Mucosa of descending colon (tissue), 3 donors: Measurements from ENCODE around the gene NLK. TPM values are rescaled to one million over a fixed set of nuclear protein-coding genes. Genes with fewer than 3 reads are reported as not detected.
"Not testable (repeated sequence)": the region's sequence is repeated elsewhere in the genome, so short reads cannot be mapped to it uniquely, and the experiment has no call there.

ENCODE experiments used
- ATAC-seq: fragments of 200-7000 bp; cut with Tn5 transposase; one replicate; pipeline ENCODE4 v1.9.1; 2020; ENCODE audit warnings: mild to moderate bottlenecking, moderate library complexity
- DNase-seq, 3 donors: peaks; one replicate each; pipeline ENCODE4 v3.0.0-alpha.2; 2020
- H3K36me3 ChIP-seq: fragments of 200-600 bp; one replicate; pipeline ENCODE4 v1.8.0; 2021; ENCODE audit warnings: low read depth, mild to moderate bottlenecking
- H3K4me1 ChIP-seq: fragments of 200-600 bp; one replicate; pipeline ENCODE4 v1.8.0; 2021; ENCODE audit warnings: low read depth, mild to moderate bottlenecking
- H3K4me3 ChIP-seq: fragments of 200-600 bp; one replicate; pipeline ENCODE4 v1.8.0; 2021; ENCODE audit warnings: mild to moderate bottlenecking
- H3K9me3 ChIP-seq: fragments of 200-600 bp; one replicate; pipeline ENCODE4 v1.8.0; 2021; ENCODE audit warnings: mild to moderate bottlenecking
- CTCF ChIP-seq: fragments of 200-600 bp; IDR thresholded peaks from one replicate; pipeline ENCODE4 v1.8.0; 2022; ENCODE audit warnings: antibody characterized with exemption, mild to moderate bottlenecking
- intact Hi-C, 2 donors: fragments of 100-400 bp; cut with DNase I in 1 of 2; cut with micrococcal nuclease in 1 of 2; formaldehyde crosslinking; loops; one replicate each; pipeline versions ENCODE4 v1.11.0 to v1.11.1; 2022; cut with DNase I, micrococcal nuclease
- total RNA-seq, 3 donors: library from RNA; stranded (reverse); fragmentation: NEBNext Ultra II Directional in 2 of 3; extraction: Animal tissue kit (Norgen Biotek cat#: 25700) in 2 of 3; gene quantifications; one replicate each; pipeline versions ENCODE4 v1.2.1 to v1.2.4, GENCODE V29; 2021 to 2023
- donor health status: DM: no; HTN: no; CAD: no; lungs with moderate emphysema.
- donor health status: DM: no; HTN: no; CAD: no.
- donor health status: DM: no; HTN: yes; CAD: no.

The NLK gene
- total RNA-seq, 3 donors from 2014 or later, result 20.4 to 24.1 (median 21.0) TPM

- no peak for ATAC-seq
- H3K4me1 ChIP-seq, result peaks cover 3% of the 10 kb centered on the region
- peaks cover 8% of the 10 kb centered on the region for H3K9me3 ChIP-seq
- no peak overlapping the region for H3K4me3 ChIP-seq
- H3K36me3 ChIP-seq, result no peaks in the 10 kb centered on the region
- intact Hi-C loops, result no loop called here
- DNase-seq, result no peak
- TF ChIP-seq CTCF, result no peak
Measured at GRCh38 chr17:28074010-28074409, 31.5 kb downstream of the NLK start.

GRCh38 chr17:28076144-28076543 is 33.7 kb downstream of the NLK start:
- Histone ChIP-seq H3K4me1 (peaks cover 8% of the 10 kb centered on the region), H3K36me3 (no peaks in the 10 kb centered on the region), H3K9me3 (peaks cover 3% of the 10 kb centered on the region), H3K4me3 (no peak overlapping the region)
- DNase-seq (no peak), ATAC-seq (no peak)
- intact Hi-C loops, result no loop called here
- TF ChIP-seq CTCF, result no peak

GRCh38 chr17:28077140-28077539 is 34.7 kb downstream of the NLK start:
- H3K36me3 ChIP-seq, H3K4me3 ChIP-seq, H3K9me3 ChIP-seq, intact Hi-C loops, DNase-seq, ATAC-seq: not testable (repeated sequence)
- H3K4me1 ChIP-seq, result peaks cover 15% of the 10 kb centered on the region

GRCh38 chr17:28078341-28079229 is 36.1 kb downstream of the NLK start:
- DNase-seq, result no peak
- H3K4me3 ChIP-seq, result no peak overlapping the region
- no peak for TF ChIP-seq CTCF
- no peaks in the 10 kb centered on the region for H3K9me3 ChIP-seq
- intact Hi-C loops, result no loop called here
- peaks cover 28% of the 10 kb centered on the region for H3K4me1 ChIP-seq
- peak; percentile 92 for ATAC-seq
- H3K36me3 ChIP-seq, result no peaks in the 10 kb centered on the region

- TF ChIP-seq CTCF, result no peak
- intact Hi-C loops, result no loop called here
- Histone ChIP-seq H3K4me3 (no peak overlapping the region), H3K36me3 (no peaks in the 10 kb centered on the region), H3K9me3 (no peaks in the 10 kb centered on the region), H3K4me1 (peaks cover 28% of the 10 kb centered on the region)
- DNase-seq (peak in 1 of 3 donors; percentile 34), ATAC-seq (peak; percentile 81)
Measured at GRCh38 chr17:28081467-28081866, 39.0 kb downstream of the NLK start.

GRCh38 chr17:28085766-28086165 is 43.3 kb downstream of the NLK start:
- Histone ChIP-seq H3K4me1 (peaks cover 24% of the 10 kb centered on the region), H3K4me3 (no peak overlapping the region), H3K9me3 (no peaks in the 10 kb centered on the region), H3K36me3 (no peaks in the 10 kb centered on the region)
- TF ChIP-seq CTCF, result no peak
- no peak for ATAC-seq
- DNase-seq, result no peak
- intact Hi-C loops, result no loop called here
